Neural cell (in vitro differentiated cells): ENCODE measurements around the gene GRIK3. TPM values are rescaled to one million over a fixed set of nuclear protein-coding genes. Genes with fewer than 3 reads are reported as not detected.

Experiments used
- H2AFZ ChIP-seq: fragments of 200-600, 300-800 bp; sonication (generic), shearing (Covaris generic); 2 replicates; pipeline ENCODE4 v1.6.0; 2014; ENCODE audit warnings: low read depth, mild to moderate bottlenecking, antibody characterized with exemption, low read length, moderate library complexity
- H3F3A ChIP-seq: fragments of 200-600 bp; shearing (Covaris generic); 2 replicates; pipeline ENCODE4 v1.6.1; 2016; ENCODE audit warnings: mild to moderate bottlenecking, moderate library complexity, mixed read lengths, antibody characterized with exemption, low read length; ENCODE audit not compliant: insufficient read depth, poor library complexity, severe bottlenecking
- H3K27ac ChIP-seq: fragments of 200-600, 300-800 bp; sonication (generic), shearing (Covaris generic); 2 replicates; pipeline ENCODE4 v1.5.1; 2014; ENCODE audit warnings: mild to moderate bottlenecking, low read length, moderate library complexity
- H3K27me3 ChIP-seq: fragments of 300-800, 200-600 bp; sonication (generic), shearing (Covaris generic); 2 replicates; pipeline ENCODE4 v1.6.0; 2014; ENCODE audit warnings: mild to moderate bottlenecking, low read depth, low read length, moderate library complexity; ENCODE audit not compliant: insufficient read depth
- H3K36me3 ChIP-seq: fragments of 300-800, 200-600 bp; sonication (generic), shearing (Covaris generic); 2 replicates; pipeline ENCODE4 v1.5.1; 2014; ENCODE audit warnings: mild to moderate bottlenecking, antibody characterized with exemption, low read length, moderate library complexity; ENCODE audit not compliant: insufficient read depth
- H3K4me2 ChIP-seq: fragments of 300-800, 200-600 bp; sonication (generic), shearing (Covaris generic); 2 replicates; pipeline ENCODE4 v1.6.0; 2014; ENCODE audit warnings: mild to moderate bottlenecking, low read length
- H3K4me3 ChIP-seq: fragments of 300-800, 200-600 bp; sonication (generic), shearing (Covaris generic); 2 replicates; pipeline ENCODE4 v1.5.1; 2014; ENCODE audit warnings: mild to moderate bottlenecking, low read length, moderate library complexity
- H3K79me2 ChIP-seq: fragments of 200-600 bp; shearing (Covaris generic); replicated peaks from 2 replicates; pipeline ENCODE4 v1.6.0; 2014; ENCODE audit warnings: mild to moderate bottlenecking, low read length, moderate library complexity; ENCODE audit not compliant: insufficient read depth
- H3K9ac ChIP-seq: fragments of 300-800, 200-600 bp; sonication (generic), shearing (Covaris generic); 2 replicates; pipeline ENCODE4 v1.6.1; 2016; ENCODE audit warnings: mild to moderate bottlenecking, low read length, mixed read lengths
- H3K9me2 ChIP-seq: fragments of 200-600 bp; shearing (Covaris generic); 2 replicates; pipeline ENCODE4 v1.6.1; 2016; ENCODE audit warnings: mild to moderate bottlenecking, low read length, mixed read lengths; ENCODE audit not compliant: insufficient read depth
- H3K9me3 ChIP-seq: fragments of 200-600, 300-800 bp; sonication (generic), shearing (Covaris generic); 2 replicates; pipeline ENCODE4 v1.6.1; 2016; ENCODE audit warnings: mild to moderate bottlenecking, mixed run types, low read length, moderate library complexity, mixed read lengths
- H4K20me1 ChIP-seq: fragments of 200-600 bp; shearing (Covaris generic); 2 replicates; pipeline ENCODE4 v1.6.1; 2016; ENCODE audit warnings: mild to moderate bottlenecking, mixed run types; ENCODE audit not compliant: insufficient read depth
- EP300 ChIP-seq: fragments of 450-650 bp; conservative IDR thresholded peaks from 2 replicates; pipeline ENCODE4 v1.6.1; 2014; ENCODE audit warnings: antibody characterized with exemption, mild to moderate bottlenecking, moderate library complexity; ENCODE audit not compliant: poor library complexity, severe bottlenecking
- EZH2 ChIP-seq: fragments of 200-600, 300-800 bp; shearing (Covaris generic), sonication (generic); IDR thresholded peaks from 2 replicates; pipeline ENCODE4 v1.6.1; 2014; ENCODE audit warnings: antibody characterized with exemption, low read length, borderline replicate concordance, mild to moderate bottlenecking; ENCODE audit not compliant: insufficient read depth, poor library complexity, severe bottlenecking
- MXI1 ChIP-seq: fragments of 450-650 bp; conservative IDR thresholded peaks from 2 replicates; pipeline ENCODE4 v1.6.1; 2014; ENCODE audit warnings: antibody characterized with exemption, mild to moderate bottlenecking; ENCODE audit not compliant: poor library complexity, severe bottlenecking
- POLR2AphosphoS5 ChIP-seq: IDR thresholded peaks from 2 replicates; pipeline ENCODE4 v1.6.1; 2012
- RAD21 ChIP-seq: fragments of 450-650 bp; conservative IDR thresholded peaks from 2 replicates; pipeline ENCODE4 v1.6.1; 2014; ENCODE audit warnings: antibody characterized with exemption, mild to moderate bottlenecking, moderate library complexity
- REST ChIP-seq: IDR thresholded peaks from 2 replicates; pipeline ENCODE4 v1.6.1; 2012; ENCODE audit warnings: borderline replicate concordance
- SMC3 ChIP-seq: fragments of 450-650 bp; conservative IDR thresholded peaks from 2 replicates; pipeline ENCODE4 v1.6.1; 2014; ENCODE audit warnings: antibody characterized with exemption, mild to moderate bottlenecking, moderate library complexity; ENCODE audit not compliant: poor library complexity
- TAF1 ChIP-seq: IDR thresholded peaks from 2 replicates; pipeline ENCODE4 v1.6.1; 2012; ENCODE audit warnings: low read depth
- polyA plus RNA-seq: library from polyadenylated mRNA; depleted of rRNA; stranded (reverse); fragments of >200 nt; gene quantifications from 2 replicates; pipeline ENCODE4 v1.2.3, GENCODE V29; 2014
- TF ChIP-seq, protein P1 (sequence below): fragments of 450-650 bp; IDR thresholded peaks from 2 replicates; pipeline ENCODE4 v1.5.1; 2014; ENCODE audit warnings: antibody characterized with exemption, mild to moderate bottlenecking, moderate library complexity; ENCODE audit not compliant: poor library complexity, severe bottlenecking

The GRIK3 gene
- polyA plus RNA-seq, 1 donor from 2014 or later = 5.0 TPM

DNA sequence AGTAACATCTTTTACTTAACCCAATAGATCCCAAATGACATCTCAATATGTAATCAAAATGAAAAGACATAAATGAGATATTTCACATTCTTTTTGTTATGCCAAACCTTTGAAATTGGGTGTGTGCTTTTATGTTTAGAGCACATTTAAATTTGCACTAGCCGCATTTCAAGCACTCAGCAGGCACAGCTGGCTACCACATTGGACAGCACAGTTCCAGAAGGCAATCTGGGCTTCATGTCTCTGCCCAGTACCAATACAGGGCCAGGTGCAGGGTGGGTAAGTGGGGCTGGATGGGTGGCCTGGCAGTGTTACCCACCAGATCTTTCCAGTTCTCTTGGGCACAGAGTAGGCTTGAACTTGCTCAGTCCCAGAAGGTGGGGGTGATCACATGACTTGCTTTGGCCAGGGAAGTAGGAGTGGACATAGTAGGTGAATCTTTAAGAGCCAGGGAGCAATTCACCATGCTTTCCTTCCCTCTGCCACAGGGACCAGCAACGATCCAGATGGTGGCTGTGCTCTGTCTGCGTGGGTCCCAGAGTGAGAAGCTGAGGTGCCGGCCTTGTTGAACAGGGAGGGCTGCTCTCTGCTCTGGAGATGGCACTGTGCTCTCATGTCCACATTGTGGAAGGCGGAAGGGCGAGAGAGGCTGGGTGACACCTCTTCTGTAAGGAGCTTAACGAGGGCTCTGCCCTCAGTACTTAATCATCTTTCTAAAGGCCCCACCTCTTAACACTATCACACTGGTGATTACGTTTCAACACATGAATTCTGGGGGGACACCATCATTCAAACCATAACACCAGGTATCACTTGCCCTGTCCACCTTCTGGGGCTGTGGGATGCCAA, 261.4 kb downstream of the GRIK3 start:
- no peaks in the 10 kb centered on the region for H3K9me2 ChIP-seq
- H3K79me2 ChIP-seq = no peaks in the 10 kb centered on the region
- no peak overlapping the region for H3K4me3 ChIP-seq
- no peaks in the 10 kb centered on the region for H3K9me3 ChIP-seq
- no peak for TF ChIP-seq RAD21
- TF ChIP-seq EZH2 = no peak
- no peak for TF ChIP-seq EP300
- no peaks in the 10 kb centered on the region for H3K36me3 ChIP-seq
- H3K27ac ChIP-seq = no peak overlapping the region
- H4K20me1 ChIP-seq = no peaks in the 10 kb centered on the region
- H3F3A ChIP-seq = no peaks in the 10 kb centered on the region
- no peak overlapping the region for H3K4me2 ChIP-seq
- peaks cover 4% of the 10 kb centered on the region for H3K27me3 ChIP-seq
- H3K9ac ChIP-seq = no peak overlapping the region
- H2AFZ ChIP-seq = no peak overlapping the region

DNA sequence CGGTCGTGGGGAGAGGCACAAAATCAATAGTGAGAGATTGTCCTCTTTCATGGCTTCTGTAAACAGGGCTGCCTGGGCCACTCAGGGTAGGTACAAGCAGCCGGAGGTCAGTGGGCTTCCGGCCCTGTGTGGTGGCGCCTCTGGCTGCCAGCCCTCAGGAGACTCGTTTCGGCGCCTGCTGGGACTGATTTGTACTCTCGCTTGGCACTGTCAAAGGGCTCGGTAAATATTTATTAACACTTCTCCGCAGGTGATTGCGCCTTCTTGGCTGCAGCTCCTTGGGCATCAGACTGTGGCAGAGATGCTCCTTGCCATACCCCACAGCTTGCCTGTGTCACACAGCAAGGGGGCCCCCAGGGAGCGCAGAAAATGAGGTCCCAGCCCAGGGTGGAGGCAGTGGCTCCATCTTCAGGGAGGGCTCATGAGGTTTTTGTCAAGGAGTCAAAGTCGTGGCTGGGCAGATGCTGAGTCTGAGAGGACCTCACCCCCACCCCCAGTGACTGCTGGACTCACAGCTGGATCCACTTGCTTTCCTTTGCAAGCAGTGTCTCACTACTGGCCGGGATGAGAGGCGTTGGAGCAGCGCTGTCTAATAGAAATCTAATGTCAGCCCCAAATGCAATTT, 262.5 kb downstream of the GRIK3 start:
- no peaks in the 10 kb centered on the region for H3F3A ChIP-seq
- peaks cover 4% of the 10 kb centered on the region for H3K27me3 ChIP-seq
- no peak overlapping the region for H3K27ac ChIP-seq
- no peak overlapping the region for H2AFZ ChIP-seq
- H3K36me3 ChIP-seq = no peaks in the 10 kb centered on the region
- no peaks in the 10 kb centered on the region for H3K9me3 ChIP-seq
- H3K9ac ChIP-seq = no peak overlapping the region
- H3K9me2 ChIP-seq = no peaks in the 10 kb centered on the region
- H4K20me1 ChIP-seq = no peaks in the 10 kb centered on the region
- no peak overlapping the region for H3K4me3 ChIP-seq
- H3K4me2 ChIP-seq = no peak overlapping the region
- no peaks in the 10 kb centered on the region for H3K79me2 ChIP-seq
- no peak for TF ChIP-seq TAF1
- TF ChIP-seq POLR2AphosphoS5 = peak; percentile 49
- no peak for TF ChIP-seq MXI1
- TF ChIP-seq EZH2 = no peak

- H3K27me3 ChIP-seq = peaks cover 4% of the 10 kb centered on the region
- H3K27ac ChIP-seq = no peak overlapping the region
- no peak overlapping the region for H3K4me3 ChIP-seq
- no peak overlapping the region for H3K4me2 ChIP-seq
- no peaks in the 10 kb centered on the region for H3K79me2 ChIP-seq
- no peaks in the 10 kb centered on the region for H3K36me3 ChIP-seq
- H3K9me2 ChIP-seq = no peaks in the 10 kb centered on the region
- no peak for TF ChIP-seq TAF1
- no peak for TF ChIP-seq REST
- no peak for TF ChIP-seq SMC3
- no peak for TF ChIP-seq EP300
- TF ChIP-seq, protein P1, sequence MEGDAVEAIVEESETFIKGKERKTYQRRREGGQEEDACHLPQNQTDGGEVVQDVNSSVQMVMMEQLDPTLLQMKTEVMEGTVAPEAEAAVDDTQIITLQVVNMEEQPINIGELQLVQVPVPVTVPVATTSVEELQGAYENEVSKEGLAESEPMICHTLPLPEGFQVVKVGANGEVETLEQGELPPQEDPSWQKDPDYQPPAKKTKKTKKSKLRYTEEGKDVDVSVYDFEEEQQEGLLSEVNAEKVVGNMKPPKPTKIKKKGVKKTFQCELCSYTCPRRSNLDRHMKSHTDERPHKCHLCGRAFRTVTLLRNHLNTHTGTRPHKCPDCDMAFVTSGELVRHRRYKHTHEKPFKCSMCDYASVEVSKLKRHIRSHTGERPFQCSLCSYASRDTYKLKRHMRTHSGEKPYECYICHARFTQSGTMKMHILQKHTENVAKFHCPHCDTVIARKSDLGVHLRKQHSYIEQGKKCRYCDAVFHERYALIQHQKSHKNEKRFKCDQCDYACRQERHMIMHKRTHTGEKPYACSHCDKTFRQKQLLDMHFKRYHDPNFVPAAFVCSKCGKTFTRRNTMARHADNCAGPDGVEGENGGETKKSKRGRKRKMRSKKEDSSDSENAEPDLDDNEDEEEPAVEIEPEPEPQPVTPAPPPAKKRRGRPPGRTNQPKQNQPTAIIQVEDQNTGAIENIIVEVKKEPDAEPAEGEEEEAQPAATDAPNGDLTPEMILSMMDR = no peak
- TF ChIP-seq MXI1 = no peak
- TF ChIP-seq EZH2 = no peak
- no peak for TF ChIP-seq POLR2AphosphoS5
- no peak for TF ChIP-seq RAD21
- no peaks in the 10 kb centered on the region for H4K20me1 ChIP-seq
- H3F3A ChIP-seq = no peaks in the 10 kb centered on the region
- H2AFZ ChIP-seq = no peak overlapping the region
- no peaks in the 10 kb centered on the region for H3K9me3 ChIP-seq
- H3K9ac ChIP-seq = no peak overlapping the region
These were observed 263.1 kb downstream of the GRIK3 start for GRCh38 chr1:36771240-36771639.
